Keratinocyte (primary cell): ENCODE measurements around the gene DIABLO. TPM values are rescaled to one million over a fixed set of nuclear protein-coding genes. Genes with fewer than 3 reads are reported as not detected.
"Not testable (repeated sequence)": the region's sequence is repeated elsewhere in the genome, so short reads cannot be mapped to it uniquely, and the experiment has no call there.

Experiments used
- DNase-seq: peaks from one replicate; pipeline ENCODE4 v3.0.0-alpha.2; 2011; ENCODE audit warnings: low read depth, missing footprints, low spot score
- FAIRE-seq: peaks from 2 replicates; lab custom pipeline; 2011; peaks lifted over from hg19 to GRCh38; lab: Jason Lieb, UNC
- H2AFZ ChIP-seq: 2 replicates; pipeline ENCODE4 v1.6.0; 2012; ENCODE audit warnings: low read length, control low read depth, inconsistent platforms; ENCODE audit not compliant: control insufficient read depth
- H3K27ac ChIP-seq: 2 replicates; pipeline ENCODE4 v1.5.1; 2011; ENCODE audit warnings: low read length; ENCODE audit not compliant: control insufficient read depth, insufficient read depth
- H3K27me3 ChIP-seq: 3 replicates; pipeline ENCODE4 v1.6.0; 2011; ENCODE audit warnings: low read length; ENCODE audit not compliant: control insufficient read depth, insufficient read depth; ENCODE audit errors: extremely low read depth
- H3K36me3 ChIP-seq, 2 experiments: 2 replicates in 1 of 2; 3 replicates in 1 of 2; pipeline ENCODE4 v1.5.1; 2011; ENCODE audit warnings: low read length in 2 of 2, mild to moderate bottlenecking in 1 of 2; ENCODE audit not compliant: control insufficient read depth in 2 of 2, insufficient read depth in 2 of 2; ENCODE audit errors: extremely low read depth in 1 of 2
- H3K4me1 ChIP-seq: 3 replicates; pipeline ENCODE4 v1.5.1; 2011; ENCODE audit warnings: low read length; ENCODE audit not compliant: control insufficient read depth, insufficient read depth; ENCODE audit errors: extremely low read depth
- H3K4me2 ChIP-seq: 3 replicates; pipeline ENCODE4 v1.6.0; 2011; ENCODE audit warnings: low read depth, low read length; ENCODE audit not compliant: control insufficient read depth, insufficient read depth; ENCODE audit errors: extremely low read depth
- H3K4me3 ChIP-seq, 3 experiments: fragments of 200-600 bp in 1 of 3; sonication (generic) in 1 of 3; 2 replicates in 2 of 3; 3 replicates in 1 of 3; pipeline ENCODE4 v1.5.1; 2011 to 2016; ENCODE audit warnings: low read length in 3 of 3, mild to moderate bottlenecking in 3 of 3, control low read depth in 2 of 3, inconsistent platforms in 1 of 3, low read depth in 1 of 3, mixed read lengths in 1 of 3, mixed run types in 1 of 3, moderate library complexity in 1 of 3; ENCODE audit not compliant: control insufficient read depth in 2 of 3, insufficient read depth in 2 of 3; ENCODE audit errors: extremely low read depth in 1 of 3
- H3K79me2 ChIP-seq: 2 replicates; pipeline ENCODE4 v1.6.0; 2012; ENCODE audit warnings: low read length; ENCODE audit not compliant: control insufficient read depth, insufficient read depth
- H3K9ac ChIP-seq: 3 replicates; pipeline ENCODE4 v1.6.0; 2011; ENCODE audit warnings: low read length; ENCODE audit not compliant: control insufficient read depth, insufficient read depth; ENCODE audit errors: extremely low read depth
- H3K9me1 ChIP-seq: 3 replicates; pipeline ENCODE4 v1.6.0; 2011; ENCODE audit warnings: low read length; ENCODE audit not compliant: control insufficient read depth, insufficient read depth; ENCODE audit errors: extremely low read depth
- H3K9me3 ChIP-seq: 2 replicates; pipeline ENCODE4 v1.5.1; 2012; ENCODE audit warnings: low read depth, low read length; ENCODE audit not compliant: control insufficient read depth
- H4K20me1 ChIP-seq: 3 replicates; pipeline ENCODE4 v1.6.0; 2011; ENCODE audit warnings: low read length; ENCODE audit not compliant: control insufficient read depth, insufficient read depth; ENCODE audit errors: extremely low read depth
- CTCF ChIP-seq, 3 experiments: IDR thresholded peaks in 1 of 3; conservative IDR thresholded peaks in 1 of 3; optimal IDR thresholded peaks in 1 of 3; 2 replicates in 2 of 3; 3 replicates in 1 of 3; pipeline versions ENCODE3 to v1.5.1; 2011; ENCODE audit warnings: low read length in 3 of 3, mild to moderate bottlenecking in 3 of 3, moderate library complexity in 2 of 3, control low read depth in 1 of 3, inconsistent platforms in 1 of 3; ENCODE audit not compliant: insufficient read depth in 2 of 3; ENCODE audit errors: extremely low read depth in 1 of 3
- EZH2 ChIP-seq: IDR thresholded peaks from one replicate; pipeline ENCODE4 v1.6.1; 2012; ENCODE audit warnings: inconsistent platforms, mild to moderate bottlenecking, low read length, moderate library complexity
- dilution Hi-C: fragments of 300-500 bp; cut with MboI; formaldehyde crosslinking; loops from one replicate; pipeline ENCODE4 v1.7.0; 2020; ENCODE audit warnings: low sequenced_read_pairs; ENCODE audit not compliant: extremely low pct_ligation_motif_present
- polyA plus RNA-seq, 5 experiments: library from polyadenylated mRNA; depleted of rRNA in 3 of 5; stranded (reverse) in 3 of 5; stranded (forward) in 1 of 5; unstranded in 1 of 5; fragments of >200 nt; gene quantifications; 1 replicate in 1 of 5; 2 replicates in 3 of 5; 3 replicates in 1 of 5; pipeline versions ENCODE4 v1.2.1 to v1.2.3, GENCODE V29; 2011 to 2012; ENCODE audit warnings: missing spikeins in 2 of 5, low read depth in 1 of 5, low replicate concordance in 1 of 5

Gene DIABLO
- polyA plus RNA-seq, 1 donor (not counting 4 experiments of a cell fraction or from before 2014, with no cell fraction given): 41.6 TPM

- H2AFZ ChIP-seq: peak within 1 kb of the TSS; percentile 62
- no peak for DNase-seq
- H3K9ac ChIP-seq: peak within 1 kb of the TSS; percentile 58
- dilution Hi-C loops: no loop called here
- H3K4me1 ChIP-seq: peaks cover 3% of the 10 kb centered on the region
- TF ChIP-seq EZH2 (no peak), CTCF (optimal IDR thresholded peaks at IDR 0.05 in 1 of 3, IDR thresholded peaks at IDR 0.05 in 1 of 3, conservative IDR thresholded peaks at IDR 0.05 in 1 of 3; ENCODE audit: extremely low read depth in 1 of 3, insufficient read depth in 2 of 3, low read length in 3 of 3) (no peak)
- peaks cover 12% of the 10 kb centered on the region for H3K27me3 ChIP-seq
- H4K20me1 ChIP-seq: no peaks in the 10 kb centered on the region
- no peaks in the 10 kb centered on the region for H3K9me3 ChIP-seq
- FAIRE-seq: no peak
- H3K36me3 ChIP-seq: peaks cover 11 to 16% of the 10 kb centered on the region in 2 experiments
- no peaks in the 10 kb centered on the region for H3K9me1 ChIP-seq
- no peak within 1 kb of the TSS for H3K27ac ChIP-seq
- H3K4me2 ChIP-seq: peak within 1 kb of the TSS; percentile 77
- H3K4me3 ChIP-seq: peak within 1 kb of the TSS; percentile 50 to 63 (median 61)
- no peaks in the 10 kb centered on the region for H3K79me2 ChIP-seq
These were observed 22.3 kb downstream of the DIABLO start, which contains the start of gene B3GNT4 for GRCh38 chr12:122203301-122204166. TSS of gene B3GNT4 (plus strand) at chr12:122203709. CDS start at chr12:122204619, 910 bp downstream.

- H3K9ac ChIP-seq: peak overlapping the region; percentile 22
- H3K79me2 ChIP-seq, H3K27ac ChIP-seq, H3K9me1 ChIP-seq, dilution Hi-C loops, H4K20me1 ChIP-seq, H3K9me3 ChIP-seq, FAIRE-seq, DNase-seq, H3K4me1 ChIP-seq: not testable (repeated sequence)
- peaks cover 12% of the 10 kb centered on the region for H3K27me3 ChIP-seq
- peak overlapping the region; percentile 62 for H2AFZ ChIP-seq
- H3K36me3 ChIP-seq: peaks cover 6 to 11% of the 10 kb centered on the region in 2 experiments
- peak overlapping the region; percentile 77 for H3K4me2 ChIP-seq
- peak overlapping the region; percentile 50 to 63 (median 61) for H3K4me3 ChIP-seq
These were observed 23.0 kb downstream of the DIABLO start for GRCh38 chr12:122202811-122203210.
